ENCODE data around the gene RASL10A. TPM values are rescaled to one million over a fixed set of nuclear protein-coding genes. Genes with fewer than 3 reads are reported as not detected.

RASL10A gene
- total RNA-seq, 4 donors from 2014 or later: 0.85 to 9.0 (median 5.6) TPM; not detected in 1

GRCh38 chr22:29341849-29342127 is 26.3 kb upstream of the RASL10A start:
- no peak overlapping the region for H3K4me3 ChIP-seq
- no peak for TF ChIP-seq CTCF (IDR thresholded peaks at IDR 0.05)
- no peak for TF ChIP-seq POLR2A (IDR thresholded peaks at IDR 0.05)
- no peak for DNase-seq
- H3K27ac ChIP-seq: no peak overlapping the region
- H3K36me3 ChIP-seq: peaks cover 0 to 96% (median 0%) of the 10 kb centered on the region in 3 donors
- H3K4me1 ChIP-seq: no peaks in the 10 kb centered on the region
- no peaks in the 10 kb centered on the region for H3K27me3 ChIP-seq
- no peaks in the 10 kb centered on the region for H3K9me3 ChIP-seq

GRCh38 chr22:29341056-29341848 is 25.8 kb upstream of the RASL10A start:
- H3K4me3 ChIP-seq: no peak overlapping the region
- no peaks in the 10 kb centered on the region for H3K9me3 ChIP-seq
- no peaks in the 10 kb centered on the region for H3K4me1 ChIP-seq
- peaks cover 0 to 96% (median 0%) of the 10 kb centered on the region in 3 donors for H3K36me3 ChIP-seq
- no peak overlapping the region for H3K27ac ChIP-seq
- no peak for TF ChIP-seq POLR2A (IDR thresholded peaks at IDR 0.05)
- H3K27me3 ChIP-seq: no peaks in the 10 kb centered on the region
- DNase-seq: no peak

- TF ChIP-seq CTCF (IDR thresholded peaks at IDR 0.05) (no peak), POLR2A (IDR thresholded peaks at IDR 0.05) (no peak)
- peaks cover 0 to 95% (median 0%) of the 10 kb centered on the region in 3 donors for H3K36me3 ChIP-seq
- H3K4me1 ChIP-seq: no peaks in the 10 kb centered on the region
- no peaks in the 10 kb centered on the region for H3K27me3 ChIP-seq
- no peaks in the 10 kb centered on the region for H3K9me3 ChIP-seq
- no peak for DNase-seq
- no peak overlapping the region for H3K4me3 ChIP-seq
- no peak overlapping the region for H3K27ac ChIP-seq
Measured at GRCh38 chr22:29340566-29340965, 25.1 kb upstream of the RASL10A start.

GRCh38 chr22:29339381-29340235 is 24.1 kb upstream of the RASL10A start:
- Histone ChIP-seq H3K9me3 (no peaks in the 10 kb centered on the region), H3K36me3 (peaks cover 0 to 93% (median 0%) of the 10 kb centered on the region in 3 donors), H3K4me3 (no peak overlapping the region), H3K4me1 (no peaks in the 10 kb centered on the region), H3K27ac (no peak overlapping the region), H3K27me3 (no peaks in the 10 kb centered on the region)
- DNase-seq: no peak
- no peak for TF ChIP-seq POLR2A (IDR thresholded peaks at IDR 0.05)
- no peak for TF ChIP-seq CTCF (IDR thresholded peaks at IDR 0.05)

GRCh38 chr22:29338398-29338797 is 22.9 kb upstream of the RASL10A start:
- no peak overlapping the region for H3K4me3 ChIP-seq
- no peak for DNase-seq
- no peaks in the 10 kb centered on the region for H3K4me1 ChIP-seq
- TF ChIP-seq CTCF (IDR thresholded peaks at IDR 0.05): no peak
- no peak for TF ChIP-seq POLR2A (IDR thresholded peaks at IDR 0.05)
- H3K27ac ChIP-seq: no peak overlapping the region
- H3K9me3 ChIP-seq: no peaks in the 10 kb centered on the region
- H3K27me3 ChIP-seq: no peaks in the 10 kb centered on the region
- H3K36me3 ChIP-seq: peaks cover 0 to 95% (median 0%) of the 10 kb centered on the region in 3 donors

Data from Peyer's patch (tissue), 4 donors.